Stimulated activated CD4-positive, alpha-beta T cell treated with anti-CD3 and anti-CD28 coated beads, Interleukin-1b, Interleukin-23, amount 100 ng/mL, for 4 hours (primary cell): ENCODE results near the gene SH3TC1.

ENCODE experiments used
- DNase-seq, 2 donors: peaks; one replicate each; pipeline ENCODE4 v3.0.0-alpha.2; 2020; ENCODE audit warnings: low read depth in 2 of 2

SH3TC1 gene

GRCh38 chr4:8287343-8288280 is 88.5 kb downstream of the SH3TC1 start:
- no peak for DNase-seq

DNA sequence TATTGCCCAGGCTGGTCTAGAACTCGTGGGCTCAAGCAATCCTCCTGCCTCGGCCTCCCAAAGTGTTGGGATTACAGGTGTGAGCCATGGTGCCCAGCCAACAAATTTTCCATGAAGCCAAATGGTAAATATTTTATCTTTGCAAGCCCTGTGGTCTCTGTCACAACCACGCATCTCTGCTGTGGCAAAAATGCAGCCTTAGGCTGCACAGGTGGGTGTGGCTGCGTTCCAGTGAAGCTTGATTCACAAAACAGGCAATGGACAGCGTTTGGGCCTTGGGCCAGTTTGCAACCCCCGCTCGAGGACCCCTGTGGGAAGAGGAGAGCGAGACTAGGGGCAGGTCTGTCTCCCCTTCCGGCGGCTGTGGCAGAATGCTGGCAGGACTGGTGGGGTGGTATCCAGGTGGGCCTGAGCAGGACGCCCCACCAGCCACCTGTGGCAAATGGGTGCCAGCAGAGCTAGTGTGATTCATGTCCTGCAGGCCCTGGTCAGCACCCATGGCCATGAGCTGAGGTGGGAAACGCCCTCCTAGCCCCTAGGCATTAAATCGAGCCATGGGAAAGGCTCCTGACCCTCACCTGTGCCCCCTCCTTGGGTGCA is 90.2 kb downstream of the SH3TC1 start:
- no peak for DNase-seq

GRCh38 chr4:8289956-8290700 is 91.0 kb downstream of the SH3TC1 start:
- no peak for DNase-seq

DNA sequence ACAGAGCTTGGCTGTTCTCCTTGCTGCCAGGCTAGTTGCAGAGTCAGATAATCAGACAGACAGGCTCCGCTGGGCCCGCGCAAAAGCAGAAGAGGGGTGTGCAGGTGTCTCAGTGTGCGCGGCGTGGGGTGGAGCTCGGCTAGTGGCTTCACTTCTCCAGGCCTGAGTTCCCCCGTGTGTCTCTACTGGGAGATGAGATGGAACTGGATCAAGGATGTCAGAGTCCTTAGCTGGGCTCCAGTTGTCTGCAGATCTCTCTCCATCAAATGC is 91.5 kb downstream of the SH3TC1 start:
- DNase-seq: no peak
